ENCODE results near the gene SLC25A12.

The SLC25A12 gene

GRCh38 chr2:171893196-171893823 lies 734 bp downstream of the SLC25A12 start:
- Histone ChIP-seq H3K4me3 (peak overlapping the region; percentile 59 to 89 (median 77)), H3K27ac (peak overlapping the region in 19 of 21 experiments; percentile 76 to 97 (median 91))

- H3K4me3 ChIP-seq, result no peak overlapping the region
- no peak overlapping the region for H3K27ac ChIP-seq
Observed at GRCh38 chr2:171889808-171890207, 4.2 kb downstream of the SLC25A12 start.

DNA sequence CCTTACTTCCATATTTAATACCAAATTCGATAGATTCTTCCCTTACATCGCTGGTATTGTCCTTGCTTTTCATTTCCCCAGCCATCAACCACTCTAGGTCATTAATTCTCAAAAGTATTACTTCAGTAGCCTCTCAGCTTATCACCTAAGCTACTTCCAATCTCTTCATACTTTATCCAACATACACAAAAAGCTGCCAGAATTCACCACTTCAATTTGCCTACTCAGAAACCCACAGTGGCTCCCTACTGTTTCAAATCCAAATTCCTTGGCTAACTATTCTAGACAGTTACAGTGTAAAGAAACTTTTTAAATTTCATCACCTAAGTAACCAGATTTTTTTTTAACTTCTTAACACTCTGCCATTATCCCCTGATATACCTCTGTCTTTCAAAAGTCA lies 4.7 kb downstream of the SLC25A12 start:
- no peak overlapping the region for H3K4me3 ChIP-seq
- no peak overlapping the region for H3K27ac ChIP-seq

- H3K27ac ChIP-seq, result no peak overlapping the region
Observed at GRCh38 chr2:171883275-171883893, 10.7 kb downstream of the SLC25A12 start.

DNA sequence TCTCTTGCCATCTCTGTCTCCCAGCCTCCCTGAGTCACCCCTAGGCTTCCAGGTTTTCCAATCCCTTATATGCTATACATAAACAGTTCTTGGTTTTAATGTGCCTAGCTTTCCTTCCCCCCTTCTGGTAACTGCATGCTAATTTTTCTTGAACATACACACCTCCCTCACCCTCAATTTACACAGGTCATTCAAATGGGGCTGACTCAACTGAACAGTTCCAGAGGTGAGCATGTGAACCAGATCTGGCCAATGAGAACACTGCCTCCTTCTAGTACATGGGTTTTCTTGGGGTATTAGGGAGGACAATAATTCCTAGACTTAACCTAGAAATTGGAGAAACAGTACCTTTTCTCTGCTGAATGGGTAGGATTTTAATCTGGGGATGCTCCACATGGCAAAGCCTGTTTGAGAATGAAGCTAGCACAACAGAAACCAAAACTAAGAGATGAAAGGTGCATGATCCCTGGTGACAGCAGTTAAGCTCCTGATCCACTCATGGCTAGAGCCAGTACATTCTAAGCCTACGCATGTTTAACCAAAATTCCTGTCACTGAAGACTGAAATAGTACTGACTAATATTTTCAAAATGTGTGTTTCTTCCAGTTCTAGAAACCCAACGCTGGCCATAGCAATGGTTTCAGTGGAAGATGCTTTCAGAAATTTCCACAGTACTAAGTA lies 11.8 kb downstream of the SLC25A12 start:
- H3K27ac ChIP-seq, result no peak overlapping the region
- H3K4me3 ChIP-seq, result no peak overlapping the region

More at GRCh38 chr2:171883275-171883893, 10.7 kb downstream of the SLC25A12 start:
- H3K4me3 ChIP-seq, result no peak overlapping the region

DNA sequence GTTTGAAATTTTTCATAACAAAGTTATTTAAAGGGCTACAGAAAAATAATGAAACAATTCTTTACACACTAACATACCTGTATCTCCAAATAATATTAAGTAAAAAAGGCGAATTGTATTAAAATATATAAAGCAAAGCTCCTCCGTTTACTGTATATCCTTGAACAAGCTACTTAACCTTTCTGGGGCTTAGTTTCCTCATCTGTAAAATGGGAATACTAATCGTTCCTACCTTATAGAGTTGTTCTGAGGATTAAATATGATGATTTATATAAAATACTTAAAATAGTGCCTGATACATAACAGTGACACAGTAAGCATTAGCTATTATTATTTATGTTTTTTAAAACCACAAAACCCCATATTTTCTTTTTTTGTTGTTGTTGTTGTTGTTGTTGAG lies 13.3 kb downstream of the SLC25A12 start:
- Histone ChIP-seq H3K4me3 (no peak overlapping the region), H3K27ac (no peak overlapping the region)

GRCh38 chr2:171879865-171880264 lies 14.2 kb downstream of the SLC25A12 start:
- Histone ChIP-seq H3K27ac (no peak overlapping the region), H3K4me3 (no peak overlapping the region)

DNA sequence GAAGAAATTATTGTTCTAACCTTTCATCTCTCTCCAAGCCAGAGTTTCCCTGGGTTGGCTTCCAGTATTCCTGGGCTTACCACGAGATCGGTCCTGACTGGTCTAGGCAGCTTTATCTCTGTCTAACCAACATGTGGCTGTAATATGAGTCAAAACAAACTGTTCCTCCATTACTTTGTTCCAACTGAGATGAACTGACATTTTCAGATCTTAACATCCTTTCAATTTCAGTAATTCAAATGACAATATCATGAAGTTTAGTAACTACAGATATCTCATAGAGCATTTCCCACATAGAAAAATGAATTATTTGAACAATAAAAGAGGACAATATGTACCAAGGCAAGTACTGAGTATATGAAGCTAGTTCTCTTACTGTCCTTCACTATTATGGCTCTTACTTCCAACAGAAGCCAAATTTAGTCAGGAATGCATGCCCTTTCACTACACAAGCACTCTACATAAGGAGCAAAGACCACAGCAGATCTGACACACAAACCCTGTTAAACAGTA lies 15.5 kb downstream of the SLC25A12 start:
- Histone ChIP-seq H3K27ac (peak overlapping the region in 7 of 21 experiments; percentile 3 to 74 (median 31)), H3K4me3 (no peak overlapping the region)

DNA sequence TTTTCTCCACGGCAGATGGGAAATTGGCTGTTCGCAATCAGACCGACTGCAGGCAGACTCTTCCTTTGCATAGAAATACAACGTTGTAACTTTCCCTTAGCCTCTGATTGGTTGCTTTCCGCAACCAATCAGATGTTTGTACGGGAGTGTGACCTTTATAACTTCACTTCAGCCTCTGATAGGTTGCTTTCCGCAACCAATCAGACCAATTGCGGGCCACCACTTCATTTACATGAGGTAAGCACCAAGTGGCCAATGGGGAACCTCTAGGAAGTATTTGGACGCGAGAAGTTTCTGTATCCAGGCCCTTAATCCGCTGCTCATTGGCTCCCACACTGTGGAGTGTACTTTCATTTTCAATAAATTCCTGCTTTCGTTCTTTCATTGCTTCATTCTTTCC lies 19.1 kb downstream of the SLC25A12 start:
- Histone ChIP-seq H3K27ac (no peak overlapping the region), H3K4me3 (no peak overlapping the region)

GRCh38 chr2:171874517-171874916 lies 19.5 kb downstream of the SLC25A12 start:
- no peak overlapping the region for H3K27ac ChIP-seq
- no peak overlapping the region for H3K4me3 ChIP-seq

DNA sequence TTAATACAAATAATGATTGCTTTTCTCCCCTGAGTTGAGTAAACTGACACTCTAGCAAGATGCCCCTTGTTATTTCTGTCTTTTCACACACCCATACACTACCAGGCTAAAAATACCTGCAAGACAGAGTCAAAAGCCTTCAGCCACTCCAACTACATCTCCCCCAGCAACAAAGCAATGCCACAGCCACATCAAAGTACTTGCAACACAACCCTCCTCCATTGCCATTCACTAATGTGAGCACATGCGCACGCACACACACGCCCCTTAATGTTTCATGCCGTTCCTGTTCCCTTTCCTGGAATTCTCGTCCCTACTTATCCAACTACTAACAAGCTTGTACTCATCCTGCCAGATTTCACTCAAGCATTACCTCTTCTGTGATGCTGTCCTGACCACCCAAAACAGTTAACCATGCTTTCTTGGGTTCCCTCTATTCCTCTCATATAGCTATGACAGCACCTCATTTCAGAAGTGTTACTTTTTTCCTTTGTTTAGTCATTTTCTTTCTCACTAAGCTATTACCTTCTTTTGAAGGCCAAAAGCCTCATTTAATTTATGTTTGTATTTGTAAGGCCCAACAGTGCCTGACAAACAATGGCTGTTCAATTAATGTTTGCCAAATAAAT lies 29.6 kb downstream of the SLC25A12 start:
- no peak overlapping the region for H3K27ac ChIP-seq
- H3K4me3 ChIP-seq, result no peak overlapping the region

- Histone ChIP-seq H3K27ac (no peak overlapping the region), H3K4me3 (no peak overlapping the region)
Observed at GRCh38 chr2:171862501-171862900, 31.5 kb downstream of the SLC25A12 start.

- H3K4me3 ChIP-seq, result no peak overlapping the region
- H3K27ac ChIP-seq, result no peak overlapping the region
Observed at GRCh38 chr2:171858397-171858958, 35.6 kb downstream of the SLC25A12 start.

- Histone ChIP-seq H3K27ac (no peak overlapping the region), H3K4me3 (no peak overlapping the region)
Observed at GRCh38 chr2:171855401-171855800, 38.6 kb downstream of the SLC25A12 start.

GRCh38 chr2:171852366-171852888 lies 41.6 kb downstream of the SLC25A12 start:
- no peak overlapping the region for H3K4me3 ChIP-seq
- no peak overlapping the region for H3K27ac ChIP-seq

DNA sequence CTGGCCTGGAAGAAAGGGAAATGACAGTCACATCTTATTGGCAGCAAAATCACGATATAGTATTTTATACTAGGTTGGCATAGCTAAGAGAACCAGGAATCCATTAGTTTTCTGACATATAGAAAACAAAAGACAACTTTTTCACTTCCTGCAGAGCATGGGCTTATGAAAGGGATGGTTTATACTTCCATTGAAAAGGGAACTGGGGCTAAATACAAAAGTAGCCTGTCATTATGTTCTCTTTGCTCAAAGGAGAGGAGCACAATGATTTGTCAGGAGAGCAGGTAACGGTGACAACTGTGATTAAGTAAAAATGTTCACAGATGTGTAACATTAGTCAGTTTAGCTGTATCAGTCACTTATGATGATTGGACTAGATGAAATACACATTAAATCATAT lies 46.4 kb downstream of the SLC25A12 start:
- H3K4me3 ChIP-seq, result no peak overlapping the region

DNA sequence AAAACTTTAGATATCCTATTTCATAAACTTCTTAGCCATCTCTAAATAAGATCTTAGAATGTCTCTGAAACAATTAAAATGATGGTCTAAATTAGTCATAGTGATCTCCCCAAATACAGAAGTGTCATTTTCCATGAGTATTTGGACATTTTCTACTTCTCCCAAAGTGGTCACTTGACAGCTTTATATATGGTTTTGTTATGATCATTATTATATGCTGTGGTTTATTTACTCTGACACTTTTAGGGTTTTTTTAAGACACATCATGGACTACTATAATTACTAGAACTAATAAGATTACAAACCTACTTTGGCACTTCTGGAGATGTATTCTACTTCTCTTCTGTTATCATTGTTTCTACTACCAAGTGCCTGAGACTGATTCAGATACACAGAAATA lies 47.1 kb downstream of the SLC25A12 start:
- Histone ChIP-seq H3K27ac (no peak overlapping the region), H3K4me3 (no peak overlapping the region)

More for the DNA sequence above, 46.4 kb downstream of the SLC25A12 start:
- no peak overlapping the region for H3K27ac ChIP-seq

GRCh38 chr2:171841996-171842395 lies 52.0 kb downstream of the SLC25A12 start:
- Histone ChIP-seq H3K27ac (no peak overlapping the region), H3K4me3 (no peak overlapping the region)

GRCh38 chr2:171837736-171838135 lies 56.3 kb downstream of the SLC25A12 start:
- H3K4me3 ChIP-seq, result no peak overlapping the region
- H3K27ac ChIP-seq, result no peak overlapping the region
